HG03064 (cell line): ENCODE results near the gene FLRT1.

Experiments used
- ATAC-seq: cut with Tn5 transposase; IDR thresholded peaks from one replicate; pipeline ENCODE4 v1.9.1; 2021; ENCODE audit warnings: low read depth; ENCODE audit not compliant: unreplicated experiment

The FLRT1 gene

DNA sequence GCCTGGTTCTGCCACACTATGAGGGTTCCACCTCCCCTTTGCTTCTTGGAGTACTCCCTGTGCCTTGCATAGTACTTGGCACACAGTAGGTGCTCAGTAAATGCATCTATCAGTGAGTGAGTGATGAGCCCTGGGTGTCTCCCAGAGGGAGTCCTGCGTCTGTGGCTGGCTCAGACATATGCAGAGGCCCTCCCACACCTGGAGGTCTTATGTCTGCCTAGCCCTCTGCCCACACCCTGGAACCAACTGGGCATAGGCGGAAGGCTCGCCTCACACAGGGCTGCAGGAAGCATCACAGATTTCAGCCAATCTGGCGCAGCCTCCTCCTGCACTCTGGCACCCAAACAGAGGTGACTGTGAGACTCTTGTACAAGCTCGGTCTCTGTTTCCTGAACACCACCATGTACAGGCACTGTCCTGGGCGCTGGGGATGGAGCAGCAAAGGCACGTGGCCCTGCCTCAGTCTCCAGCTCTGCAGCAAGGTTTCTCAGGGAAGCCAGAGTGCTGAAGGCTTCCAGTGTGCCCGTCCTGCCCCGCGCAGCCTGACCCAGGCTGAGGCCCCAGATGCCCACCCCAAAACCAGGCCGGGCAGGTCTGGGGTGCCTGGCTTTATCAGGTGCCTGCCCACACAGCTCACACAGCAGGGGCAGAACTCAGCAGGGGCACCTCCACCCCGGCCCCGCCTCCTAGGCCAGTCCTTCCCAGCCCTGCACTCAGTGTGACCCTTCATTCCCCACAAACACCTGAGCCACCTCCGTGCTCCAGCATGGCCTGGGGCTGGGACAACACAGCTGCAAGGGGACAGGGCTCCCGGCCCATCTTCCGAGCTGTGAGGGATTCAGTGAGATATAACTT, 26.7 kb downstream of the FLRT1 start:
- ATAC-seq = no peak

- no peak for ATAC-seq
Observed at GRCh38 chr11:64063777-64064176, 28.0 kb downstream of the FLRT1 start.

- no peak for ATAC-seq
Observed at GRCh38 chr11:64064374-64065140, 28.8 kb downstream of the FLRT1 start.

GRCh38 chr11:64065141-64065465, 29.4 kb downstream of the FLRT1 start:
- no peak for ATAC-seq

- ATAC-seq = no peak
Observed at GRCh38 chr11:64065712-64066111, 30.0 kb downstream of the FLRT1 start.

- no peak for ATAC-seq
Observed at GRCh38 chr11:64067230-64067993, 31.7 kb downstream of the FLRT1 start.

DNA sequence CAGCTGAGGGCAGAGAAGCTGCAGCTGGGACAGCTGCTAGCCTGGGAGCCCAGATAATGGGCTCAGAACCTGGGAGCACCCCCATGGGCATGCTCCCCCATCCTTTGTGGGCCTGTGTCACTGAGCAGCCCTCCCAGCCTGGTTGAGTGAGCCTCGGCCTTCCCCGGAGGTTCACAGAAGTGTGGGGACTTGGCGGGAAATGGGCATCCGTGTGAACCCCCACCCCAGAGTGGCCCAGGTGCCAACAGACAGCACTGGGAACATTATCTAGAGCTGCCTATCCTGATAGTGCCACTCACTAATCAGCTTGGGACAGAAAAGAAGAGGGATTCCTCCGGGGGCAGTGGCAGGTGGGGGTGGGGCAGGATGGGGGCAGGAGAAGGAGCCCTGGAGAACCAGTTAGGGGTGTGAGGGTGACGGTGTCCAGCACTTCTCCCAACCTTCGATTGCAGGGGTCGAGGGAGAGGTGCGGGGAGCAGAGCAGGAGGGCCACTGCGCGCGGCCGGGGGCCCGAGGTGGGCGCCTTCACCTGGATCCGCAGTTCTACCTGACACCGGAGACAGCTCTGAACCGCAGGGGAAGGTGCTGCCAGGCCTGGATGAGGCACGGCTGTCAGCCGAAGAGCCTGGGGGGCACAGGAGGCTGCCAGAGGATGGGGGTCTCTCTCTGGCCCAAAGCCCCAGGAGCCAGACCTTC, 33.1 kb downstream of the FLRT1 start:
- no peak for ATAC-seq

GRCh38 chr11:64069401-64070313, 33.9 kb downstream of the FLRT1 start:
- no peak for ATAC-seq

- ATAC-seq = no peak
Observed at GRCh38 chr11:64070314-64070681, 34.6 kb downstream of the FLRT1 start.

DNA sequence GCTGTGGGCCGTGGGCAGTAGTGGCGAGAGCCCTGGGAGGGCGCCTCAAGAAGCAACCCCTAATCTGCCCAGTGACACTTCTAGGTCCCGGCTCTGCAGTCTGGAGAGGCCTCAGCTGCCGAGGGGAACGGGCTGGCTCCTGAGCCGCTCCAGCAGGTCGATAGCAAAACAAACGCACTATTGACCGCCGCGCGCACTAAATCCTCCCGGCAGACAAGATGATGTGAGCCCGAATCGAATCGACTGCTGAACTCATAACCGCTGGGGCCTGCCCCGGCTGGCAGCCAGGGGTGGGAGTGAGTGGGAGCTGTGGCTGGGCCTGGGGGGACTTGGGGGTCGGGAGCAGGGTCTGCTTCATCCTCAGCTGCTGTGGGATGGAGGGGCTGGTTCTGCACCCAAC, 36.1 kb downstream of the FLRT1 start:
- ATAC-seq = no peak

- ATAC-seq = no peak
Observed at GRCh38 chr11:64072403-64072802, 36.7 kb downstream of the FLRT1 start.

- no peak for ATAC-seq
Observed at GRCh38 chr11:64072871-64073270, 37.1 kb downstream of the FLRT1 start.

DNA sequence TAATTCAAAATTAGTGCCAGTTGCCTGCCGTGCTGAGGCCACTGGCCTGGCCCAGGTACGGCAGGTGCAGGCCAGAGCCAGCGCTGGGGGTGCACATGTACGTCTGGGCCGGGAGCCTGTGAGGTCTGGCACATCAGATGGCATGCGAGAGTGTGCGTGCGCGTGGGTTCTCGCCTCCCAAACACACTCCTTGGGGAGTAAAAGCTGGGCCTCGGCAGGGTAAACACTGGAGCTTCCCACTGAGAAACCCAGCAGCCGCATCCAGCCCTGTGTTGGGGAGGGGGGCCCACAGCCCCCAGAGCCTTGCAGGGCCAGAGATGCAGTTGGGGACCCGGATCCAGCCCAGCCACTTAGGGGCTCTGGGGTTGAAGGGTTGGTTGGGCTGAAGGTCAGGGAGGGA, 37.8 kb downstream of the FLRT1 start:
- ATAC-seq = no peak

- ATAC-seq = no peak
Observed at GRCh38 chr11:64074239-64074638, 38.5 kb downstream of the FLRT1 start.

- no peak for ATAC-seq
Observed at GRCh38 chr11:64076758-64077157, 41.0 kb downstream of the FLRT1 start.

GRCh38 chr11:64077607-64078006, 41.9 kb downstream of the FLRT1 start:
- no peak for ATAC-seq

DNA sequence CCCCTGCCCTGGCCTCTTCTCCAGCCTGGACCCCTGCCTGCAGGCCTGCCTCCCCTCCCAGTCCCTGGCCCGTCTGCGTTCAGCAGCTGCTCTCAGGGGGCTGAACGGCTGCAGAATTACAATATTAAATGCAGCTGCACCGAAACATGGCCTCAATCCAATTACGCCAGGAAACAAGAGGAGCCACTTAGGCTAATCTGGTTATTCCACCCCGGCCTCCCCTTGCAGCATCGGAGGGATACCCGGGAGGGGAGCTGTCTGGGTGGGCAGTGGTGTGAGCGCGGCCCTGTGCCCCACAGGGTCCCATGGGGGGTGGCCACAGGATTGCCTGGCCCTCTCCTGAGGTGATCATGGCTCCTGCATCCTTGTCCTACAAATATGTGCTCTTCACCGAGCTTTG, 42.6 kb downstream of the FLRT1 start:
- ATAC-seq = no peak

DNA sequence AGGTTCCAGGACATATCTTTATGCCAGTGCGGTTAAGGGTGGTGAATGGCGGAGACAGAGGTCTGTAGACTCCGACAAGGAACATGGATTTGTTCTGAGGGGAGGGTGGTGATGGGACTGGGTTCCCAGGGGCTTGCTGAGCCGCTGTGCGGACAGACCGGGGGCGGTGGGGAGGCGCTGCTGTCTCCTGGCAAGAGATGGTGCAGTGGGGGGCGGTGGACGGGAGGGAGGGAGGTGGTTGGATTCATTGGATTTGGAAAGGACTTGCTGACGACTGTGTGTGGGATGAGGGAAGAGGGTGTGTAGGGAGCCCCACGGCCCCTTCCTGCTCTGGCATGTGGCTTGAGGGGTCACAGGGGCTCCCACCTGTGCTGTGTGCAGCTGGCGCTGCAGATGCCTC, 43.2 kb downstream of the FLRT1 start:
- ATAC-seq = no peak

DNA sequence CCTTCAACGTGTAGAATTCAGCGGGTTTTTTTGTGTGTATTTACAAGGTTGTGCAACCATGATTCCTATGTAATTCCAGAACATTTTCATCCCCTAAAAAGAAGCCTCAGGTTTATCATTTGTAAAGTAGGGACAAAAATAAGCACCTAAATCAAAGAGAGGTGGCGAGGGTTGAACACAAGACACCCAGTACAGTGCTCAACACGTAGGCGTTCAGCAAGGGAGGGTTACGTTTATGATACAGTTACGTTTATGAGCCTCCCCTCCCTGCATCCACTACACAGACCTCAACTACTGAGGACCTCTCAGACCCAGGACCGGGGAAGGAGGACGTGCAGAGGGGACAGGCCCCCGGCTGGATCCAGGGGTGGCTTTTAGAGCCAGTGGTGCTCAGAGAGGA, 44.7 kb downstream of the FLRT1 start:
- no peak for ATAC-seq
